AG20443 (cell line): ENCODE data around the gene PPP2R5E.
"Not testable (repeated sequence)": the region's sequence is repeated elsewhere in the genome, so short reads cannot be mapped to it uniquely, and the experiment has no call there.

Experiments used
- DNase-seq: peaks from one replicate; pipeline ENCODE4 v3.0.0; 2012; ENCODE audit warnings: low spot score, mixed read lengths

Gene PPP2R5E

GRCh38 chr14:63543000-63543825 lies at the start of gene PPP2R5E:
Gene PPP2R5E (minus strand): TSS chr14:63543377. CDS start chr14:63539685, 3,692 bp downstream.
- peak; percentile 98 for DNase-seq

- DNase-seq, result not testable (repeated sequence)
These were observed 39.9 kb upstream of the PPP2R5E start for GRCh38 chr14:63583046-63583445.

GRCh38 chr14:63581491-63581890 lies 38.3 kb upstream of the PPP2R5E start:
- DNase-seq, result no peak

GRCh38 chr14:63578300-63578699 lies 35.1 kb upstream of the PPP2R5E start:
- DNase-seq, result no peak

GRCh38 chr14:63573581-63573980 lies 30.4 kb upstream of the PPP2R5E start:
- DNase-seq, result no peak

GRCh38 chr14:63565448-63565847 lies 22.3 kb upstream of the PPP2R5E start:
- no peak for DNase-seq

- peak; percentile 56 for DNase-seq
These were observed 21.1 kb upstream of the PPP2R5E start for GRCh38 chr14:63564318-63564717.

- DNase-seq, result no peak
These were observed 20.3 kb upstream of the PPP2R5E start for GRCh38 chr14:63563370-63564026.

- no peak for DNase-seq
These were observed 19.2 kb upstream of the PPP2R5E start for GRCh38 chr14:63562405-63562804.

GRCh38 chr14:63555572-63555971 lies 12.4 kb upstream of the PPP2R5E start:
- no peak for DNase-seq

GRCh38 chr14:63551332-63551731 lies 8.2 kb upstream of the PPP2R5E start:
- DNase-seq, result peak; percentile 55

- no peak for DNase-seq
These were observed 4.7 kb upstream of the PPP2R5E start for GRCh38 chr14:63547798-63548335.

- DNase-seq, result no peak
These were observed 2.3 kb upstream of the PPP2R5E start for GRCh38 chr14:63545431-63545830.

GRCh38 chr14:63544591-63545299 lies 1.6 kb upstream of the PPP2R5E start:
- peak; percentile 54 for DNase-seq

- no peak for DNase-seq
These were observed 739 bp upstream of the PPP2R5E start for GRCh38 chr14:63543826-63544406.

GRCh38 chr14:63542231-63542999 lies 762 bp downstream of the PPP2R5E start:
- peak; percentile 44 for DNase-seq

GRCh38 chr14:63535918-63536317 lies 7.3 kb downstream of the PPP2R5E start:
- DNase-seq, result no peak

GRCh38 chr14:63533474-63533873 lies 9.7 kb downstream of the PPP2R5E start:
- no peak for DNase-seq

GRCh38 chr14:63524537-63525155 lies 18.5 kb downstream of the PPP2R5E start:
- no peak for DNase-seq

GRCh38 chr14:63523735-63524426 lies 19.3 kb downstream of the PPP2R5E start:
- no peak for DNase-seq
